Measurements from ENCODE around the gene BRS3. TPM values are rescaled to one million over a fixed set of nuclear protein-coding genes. Genes with fewer than 3 reads are reported as not detected.

Gene BRS3
- total and polyA plus RNA-seq, 9 of the 15 experiments (the other 6 are each of a cell fraction or from before 2014, with no cell fraction given), result not detected

DNA sequence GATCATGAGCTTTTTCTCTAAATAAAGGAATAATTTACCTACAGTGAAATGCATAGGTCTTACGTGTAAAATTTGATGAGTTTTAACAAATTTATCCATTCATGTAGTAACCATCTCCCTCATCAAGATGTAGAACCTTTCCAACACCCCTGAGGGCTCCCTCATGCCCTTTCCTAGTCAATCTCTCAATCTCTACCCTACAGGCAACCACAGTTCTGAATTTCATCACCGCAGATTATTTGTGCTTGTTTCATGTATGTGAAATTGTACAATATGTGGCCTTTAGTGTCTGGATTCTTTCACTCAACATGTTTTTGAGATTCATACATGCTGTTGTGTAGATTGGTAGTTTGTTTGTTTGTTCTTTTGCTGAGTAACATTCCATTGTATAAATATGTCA, 46.4 kb downstream of the BRS3 start:
- in situ Hi-C loops (cut with MboI), result no loop called here
- H2AFZ ChIP-seq (ENCODE audit: low read depth, low read length), result no peak overlapping the region
- no peaks in the 10 kb centered on the region for H3K36me3 ChIP-seq (ENCODE audit: control insufficient read depth, insufficient read depth, low read length)
- no TSS peak for BruUV-seq (replicated peaks)
- H3K4me2 ChIP-seq (ENCODE audit: insufficient read depth, low read length), result no peak overlapping the region
- FAIRE-seq (no peak), ATAC-seq (no peak), DNase-seq (ENCODE audit: extremely low read depth in 1 of 4, low spot score in 3 of 4) (no peak)
- H3K4me3 ChIP-seq, result no peak overlapping the region
- no peaks in the 10 kb centered on the region for H3K79me2 ChIP-seq (ENCODE audit: control insufficient read depth, insufficient read depth, low read length)
- ChIA-PET CTCF (ENCODE audit: low intra/inter-chr PET ratio) (no interaction called here), POLR2A (no interaction called here)
- H3K9ac ChIP-seq (ENCODE audit: insufficient read depth in 1 of 2, low read depth in 2 of 2, low read length in 2 of 2), result no peak overlapping the region
- TF ChIP-seq, protein P1, sequence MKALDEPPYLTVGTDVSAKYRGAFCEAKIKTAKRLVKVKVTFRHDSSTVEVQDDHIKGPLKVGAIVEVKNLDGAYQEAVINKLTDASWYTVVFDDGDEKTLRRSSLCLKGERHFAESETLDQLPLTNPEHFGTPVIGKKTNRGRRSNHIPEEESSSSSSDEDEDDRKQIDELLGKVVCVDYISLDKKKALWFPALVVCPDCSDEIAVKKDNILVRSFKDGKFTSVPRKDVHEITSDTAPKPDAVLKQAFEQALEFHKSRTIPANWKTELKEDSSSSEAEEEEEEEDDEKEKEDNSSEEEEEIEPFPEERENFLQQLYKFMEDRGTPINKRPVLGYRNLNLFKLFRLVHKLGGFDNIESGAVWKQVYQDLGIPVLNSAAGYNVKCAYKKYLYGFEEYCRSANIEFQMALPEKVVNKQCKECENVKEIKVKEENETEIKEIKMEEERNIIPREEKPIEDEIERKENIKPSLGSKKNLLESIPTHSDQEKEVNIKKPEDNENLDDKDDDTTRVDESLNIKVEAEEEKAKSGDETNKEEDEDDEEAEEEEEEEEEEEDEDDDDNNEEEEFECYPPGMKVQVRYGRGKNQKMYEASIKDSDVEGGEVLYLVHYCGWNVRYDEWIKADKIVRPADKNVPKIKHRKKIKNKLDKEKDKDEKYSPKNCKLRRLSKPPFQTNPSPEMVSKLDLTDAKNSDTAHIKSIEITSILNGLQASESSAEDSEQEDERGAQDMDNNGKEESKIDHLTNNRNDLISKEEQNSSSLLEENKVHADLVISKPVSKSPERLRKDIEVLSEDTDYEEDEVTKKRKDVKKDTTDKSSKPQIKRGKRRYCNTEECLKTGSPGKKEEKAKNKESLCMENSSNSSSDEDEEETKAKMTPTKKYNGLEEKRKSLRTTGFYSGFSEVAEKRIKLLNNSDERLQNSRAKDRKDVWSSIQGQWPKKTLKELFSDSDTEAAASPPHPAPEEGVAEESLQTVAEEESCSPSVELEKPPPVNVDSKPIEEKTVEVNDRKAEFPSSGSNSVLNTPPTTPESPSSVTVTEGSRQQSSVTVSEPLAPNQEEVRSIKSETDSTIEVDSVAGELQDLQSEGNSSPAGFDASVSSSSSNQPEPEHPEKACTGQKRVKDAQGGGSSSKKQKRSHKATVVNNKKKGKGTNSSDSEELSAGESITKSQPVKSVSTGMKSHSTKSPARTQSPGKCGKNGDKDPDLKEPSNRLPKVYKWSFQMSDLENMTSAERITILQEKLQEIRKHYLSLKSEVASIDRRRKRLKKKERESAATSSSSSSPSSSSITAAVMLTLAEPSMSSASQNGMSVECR (CRISPR knock-in tag; IDR thresholded peaks at IDR 0.05), result no peak
- TF ChIP-seq SMAD1 (IDR thresholded peaks at IDR 0.05; ENCODE audit: low read depth, low read length, partially characterized antibody) (no peak), PPARD (CRISPR knock-in tag; IDR thresholded peaks at IDR 0.05) (no peak), ZKSCAN1 (IDR thresholded peaks at IDR 0.05; ENCODE audit: low read depth, low read length) (no peak), TAL1 (IDR thresholded peaks at IDR 0.05) (no peak), ZNF224 (CRISPR knock-in tag; IDR thresholded peaks at IDR 0.05) (no peak), ZNF146 (CRISPR knock-in tag; IDR thresholded peaks at IDR 0.05; ENCODE audit: unreplicated experiment) (no peak)
- TF ChIP-seq, protein P2, sequence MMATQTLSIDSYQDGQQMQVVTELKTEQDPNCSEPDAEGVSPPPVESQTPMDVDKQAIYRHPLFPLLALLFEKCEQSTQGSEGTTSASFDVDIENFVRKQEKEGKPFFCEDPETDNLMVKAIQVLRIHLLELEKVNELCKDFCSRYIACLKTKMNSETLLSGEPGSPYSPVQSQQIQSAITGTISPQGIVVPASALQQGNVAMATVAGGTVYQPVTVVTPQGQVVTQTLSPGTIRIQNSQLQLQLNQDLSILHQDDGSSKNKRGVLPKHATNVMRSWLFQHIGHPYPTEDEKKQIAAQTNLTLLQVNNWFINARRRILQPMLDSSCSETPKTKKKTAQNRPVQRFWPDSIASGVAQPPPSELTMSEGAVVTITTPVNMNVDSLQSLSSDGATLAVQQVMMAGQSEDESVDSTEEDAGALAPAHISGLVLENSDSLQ (IDR thresholded peaks at IDR 0.05), result no peak
- TF ChIP-seq, protein P3, sequence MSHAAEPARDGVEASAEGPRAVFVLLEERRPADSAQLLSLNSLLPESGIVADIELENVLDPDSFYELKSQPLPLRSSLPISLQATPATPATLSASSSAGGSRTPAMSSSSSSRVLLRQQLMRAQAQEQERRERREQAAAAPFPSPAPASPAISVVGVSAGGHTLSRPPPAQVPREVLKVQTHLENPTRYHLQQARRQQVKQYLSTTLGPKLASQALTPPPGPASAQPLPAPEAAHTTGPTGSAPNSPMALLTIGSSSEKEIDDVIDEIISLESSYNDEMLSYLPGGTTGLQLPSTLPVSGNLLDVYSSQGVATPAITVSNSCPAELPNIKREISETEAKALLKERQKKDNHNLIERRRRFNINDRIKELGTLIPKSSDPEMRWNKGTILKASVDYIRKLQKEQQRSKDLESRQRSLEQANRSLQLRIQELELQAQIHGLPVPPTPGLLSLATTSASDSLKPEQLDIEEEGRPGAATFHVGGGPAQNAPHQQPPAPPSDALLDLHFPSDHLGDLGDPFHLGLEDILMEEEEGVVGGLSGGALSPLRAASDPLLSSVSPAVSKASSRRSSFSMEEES (CRISPR knock-in tag; IDR thresholded peaks at IDR 0.05), result no peak
- TF ChIP-seq, protein P4, sequence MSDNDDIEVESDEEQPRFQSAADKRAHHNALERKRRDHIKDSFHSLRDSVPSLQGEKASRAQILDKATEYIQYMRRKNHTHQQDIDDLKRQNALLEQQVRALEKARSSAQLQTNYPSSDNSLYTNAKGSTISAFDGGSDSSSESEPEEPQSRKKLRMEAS (CRISPR knock-in tag; IDR thresholded peaks at IDR 0.05), result no peak
- TF ChIP-seq, protein P5, sequence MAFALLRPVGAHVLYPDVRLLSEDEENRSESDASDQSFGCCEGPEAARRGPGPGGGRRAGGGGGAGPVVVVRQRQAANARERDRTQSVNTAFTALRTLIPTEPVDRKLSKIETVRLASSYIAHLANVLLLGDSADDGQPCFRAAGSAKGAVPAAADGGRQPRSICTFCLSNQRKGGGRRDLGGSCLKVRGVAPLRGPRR (CRISPR knock-in tag; IDR thresholded peaks at IDR 0.05), result no peak
- no peaks in the 10 kb centered on the region for H3K9me1 ChIP-seq (ENCODE audit: control insufficient read depth, insufficient read depth, low read length)
- no peak overlapping the region for H3K27ac ChIP-seq (ENCODE audit: extremely low read depth, low read depth, low read length)
- no peaks in the 10 kb centered on the region for H4K20me1 ChIP-seq (replicated peaks; ENCODE audit: control insufficient read depth, insufficient read depth, low read length)
- WGBS (ENCODE audit: insufficient coverage, low coverage, missing lambda C conversion rate), result 0% methylated on average over 2 of the region's 2 CpGs
- H3K4me1 ChIP-seq (replicated peaks in 1 of 2; ENCODE audit: control insufficient read depth in 2 of 2, insufficient read depth in 2 of 2, low read length in 2 of 2), result peaks cover 0 to 5% of the 10 kb centered on the region in 2 experiments; a peak in 3 of 5 replicates
- intact Hi-C loops (cut with micrococcal nuclease), result no loop called here
- H3K27me3 ChIP-seq (ENCODE audit: control insufficient read depth in 2 of 2, insufficient read depth in 2 of 2, low read length in 2 of 2), result peaks cover 2 to 8% of the 10 kb centered on the region in 2 experiments; a peak in 3 of 5 replicates
- no peaks in the 10 kb centered on the region for H3K9me3 ChIP-seq (replicated peaks; ENCODE audit: control insufficient read depth, insufficient read depth, low read depth, low read length)
